Neutrophil (primary cell): ENCODE measurements around the gene MCCD1.

Experiments used
- H3K27ac ChIP-seq: fragments of 200-600 bp; sonication (generic); 2 replicates; pipeline ENCODE4 v1.5.1; 2016; ENCODE audit warnings: mild to moderate bottlenecking, moderate library complexity
- H3K27me3 ChIP-seq: fragments of 200-600 bp; sonication (generic); 2 replicates; pipeline ENCODE4 v1.6.0; 2016; ENCODE audit warnings: mild to moderate bottlenecking
- H3K36me3 ChIP-seq: fragments of 200-600 bp; sonication (generic); 2 replicates; pipeline ENCODE4 v1.5.1; 2017
- H3K4me1 ChIP-seq, 2 experiments: fragments of 200-600 bp in 1 of 2; sonication (generic) in 1 of 2; 1 replicate in 1 of 2; 2 replicates in 1 of 2; pipeline versions ENCODE4 v1.5.1 to v1.6.1; 2013 to 2016; ENCODE audit warnings: low read depth in 1 of 2, low read length in 1 of 2, mild to moderate bottlenecking in 1 of 2, moderate library complexity in 1 of 2; ENCODE audit not compliant: control insufficient read depth in 1 of 2, insufficient read depth in 1 of 2
- H3K4me3 ChIP-seq, 2 experiments: fragments of 200-600 bp in 1 of 2; sonication (generic) in 1 of 2; 1 replicate in 1 of 2; 2 replicates in 1 of 2; pipeline ENCODE4 v1.5.1; 2013 to 2016; ENCODE audit warnings: low read depth in 1 of 2, low read length in 1 of 2, mild to moderate bottlenecking in 1 of 2, moderate library complexity in 1 of 2
- H3K9me3 ChIP-seq: fragments of 200-600 bp; sonication (generic); 2 replicates; pipeline ENCODE4 v1.5.1; 2016
- TF ChIP-seq, protein P1 (sequence below): fragments of 200-600 bp; sonication (generic); IDR thresholded peaks from 2 replicates; pipeline ENCODE4 v1.5.1; 2016; ENCODE audit warnings: antibody characterized with exemption

The MCCD1 gene, protein sequence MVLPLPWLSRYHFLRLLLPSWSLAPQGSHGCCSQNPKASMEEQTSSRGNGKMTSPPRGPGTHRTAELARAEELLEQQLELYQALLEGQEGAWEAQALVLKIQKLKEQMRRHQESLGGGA

DNA sequence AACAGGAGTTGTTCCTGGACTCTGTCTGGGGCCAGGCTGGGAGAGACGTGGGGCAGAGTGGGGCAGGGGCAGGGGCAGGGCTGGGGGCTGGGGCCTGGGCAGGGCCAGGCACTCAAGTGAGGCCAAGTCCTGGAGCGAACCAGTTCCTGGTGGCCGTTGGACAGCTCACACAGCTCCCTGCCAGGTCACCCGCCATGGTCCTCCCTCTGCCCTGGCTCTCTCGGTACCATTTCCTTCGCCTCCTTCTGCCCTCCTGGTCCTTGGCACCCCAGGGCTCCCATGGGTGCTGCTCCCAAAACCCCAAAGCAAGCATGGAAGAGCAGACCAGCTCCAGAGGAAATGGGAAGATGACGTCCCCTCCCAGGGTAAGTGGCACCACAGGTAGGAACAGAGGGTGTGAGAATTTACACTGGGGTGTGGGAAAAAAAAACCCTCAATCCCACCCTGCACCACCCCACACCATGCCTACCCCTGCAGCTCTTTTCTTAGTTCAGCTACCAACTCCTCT is at the start of gene MCCD1:
Gene MCCD1, plus strand, starts transcription at position 142 of the 508 bp plus-strand sequence. Its CDS starts 53 bp downstream, at position 195.
- H3K36me3 ChIP-seq: peaks cover 53% of the 10 kb centered on the region
- no peaks in the 10 kb centered on the region for H3K9me3 ChIP-seq
- H3K4me1 ChIP-seq: no peaks in the 10 kb centered on the region
- H3K27me3 ChIP-seq: no peaks in the 10 kb centered on the region
- no peak within 1 kb of the TSS for H3K4me3 ChIP-seq
- TF ChIP-seq, protein P1, sequence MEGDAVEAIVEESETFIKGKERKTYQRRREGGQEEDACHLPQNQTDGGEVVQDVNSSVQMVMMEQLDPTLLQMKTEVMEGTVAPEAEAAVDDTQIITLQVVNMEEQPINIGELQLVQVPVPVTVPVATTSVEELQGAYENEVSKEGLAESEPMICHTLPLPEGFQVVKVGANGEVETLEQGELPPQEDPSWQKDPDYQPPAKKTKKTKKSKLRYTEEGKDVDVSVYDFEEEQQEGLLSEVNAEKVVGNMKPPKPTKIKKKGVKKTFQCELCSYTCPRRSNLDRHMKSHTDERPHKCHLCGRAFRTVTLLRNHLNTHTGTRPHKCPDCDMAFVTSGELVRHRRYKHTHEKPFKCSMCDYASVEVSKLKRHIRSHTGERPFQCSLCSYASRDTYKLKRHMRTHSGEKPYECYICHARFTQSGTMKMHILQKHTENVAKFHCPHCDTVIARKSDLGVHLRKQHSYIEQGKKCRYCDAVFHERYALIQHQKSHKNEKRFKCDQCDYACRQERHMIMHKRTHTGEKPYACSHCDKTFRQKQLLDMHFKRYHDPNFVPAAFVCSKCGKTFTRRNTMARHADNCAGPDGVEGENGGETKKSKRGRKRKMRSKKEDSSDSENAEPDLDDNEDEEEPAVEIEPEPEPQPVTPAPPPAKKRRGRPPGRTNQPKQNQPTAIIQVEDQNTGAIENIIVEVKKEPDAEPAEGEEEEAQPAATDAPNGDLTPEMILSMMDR: no peak
- H3K27ac ChIP-seq: peak within 1 kb of the TSS; percentile 20

DNA sequence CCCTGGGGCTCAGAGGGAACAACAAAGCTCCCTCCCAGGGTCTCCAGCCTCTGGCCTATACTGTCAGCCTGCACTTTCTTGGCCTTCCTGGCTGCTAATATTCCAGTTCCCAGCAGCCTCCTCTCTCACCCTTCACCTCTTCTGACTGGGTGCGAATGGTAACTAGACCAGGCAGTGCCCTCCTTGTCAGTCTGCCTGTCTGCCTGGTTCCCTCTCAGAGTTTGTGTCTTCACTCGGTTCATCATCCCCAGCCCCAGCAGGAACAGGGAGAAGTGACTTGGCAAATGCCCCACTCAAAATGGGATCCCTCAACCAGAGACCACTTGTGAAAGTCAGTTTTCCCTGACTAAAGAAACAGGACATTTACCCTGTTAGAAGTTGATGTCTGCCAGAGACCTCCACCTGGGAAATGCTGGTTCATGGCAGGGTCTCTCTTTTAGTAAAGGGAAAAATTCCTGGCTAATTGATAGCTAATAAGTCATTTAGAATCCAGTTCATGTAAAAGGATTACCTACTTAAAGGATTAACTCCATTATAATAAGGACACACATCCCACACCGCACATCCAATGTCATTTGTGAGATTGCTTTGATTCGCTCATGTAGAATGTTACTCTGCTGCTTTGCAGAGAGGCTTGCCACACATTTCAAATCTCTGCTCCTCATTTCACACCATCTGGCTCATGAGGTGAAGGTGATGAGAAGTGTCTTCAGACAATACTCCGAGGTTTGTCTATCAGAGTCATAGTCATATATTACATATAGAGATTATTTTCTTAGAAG is 49.4 kb upstream of the MCCD1 start:
- Histone ChIP-seq H3K9me3 (no peaks in the 10 kb centered on the region), H3K4me3 (no peak overlapping the region), H3K36me3 (no peaks in the 10 kb centered on the region), H3K27ac (no peak overlapping the region), H3K27me3 (no peaks in the 10 kb centered on the region), H3K4me1 (no peaks in the 10 kb centered on the region)
- TF ChIP-seq, protein P1: no peak

GRCh38 chr6:31479933-31480535 is 48.7 kb upstream of the MCCD1 start:
- H3K4me3 ChIP-seq: no peak overlapping the region
- no peaks in the 10 kb centered on the region for H3K36me3 ChIP-seq
- no peaks in the 10 kb centered on the region for H3K9me3 ChIP-seq
- no peaks in the 10 kb centered on the region for H3K4me1 ChIP-seq
- H3K27ac ChIP-seq: no peak overlapping the region
- no peaks in the 10 kb centered on the region for H3K27me3 ChIP-seq
- TF ChIP-seq, protein P1: no peak

GRCh38 chr6:31480574-31480973 is 48.2 kb upstream of the MCCD1 start:
- H3K27me3 ChIP-seq: no peaks in the 10 kb centered on the region
- TF ChIP-seq, protein P1: no peak
- H3K4me3 ChIP-seq: no peak overlapping the region
- H3K9me3 ChIP-seq: no peaks in the 10 kb centered on the region
- no peak overlapping the region for H3K27ac ChIP-seq
- H3K36me3 ChIP-seq: no peaks in the 10 kb centered on the region
- no peaks in the 10 kb centered on the region for H3K4me1 ChIP-seq

- no peaks in the 10 kb centered on the region for H3K9me3 ChIP-seq
- H3K4me3 ChIP-seq: no peak overlapping the region
- no peak overlapping the region for H3K27ac ChIP-seq
- no peaks in the 10 kb centered on the region for H3K36me3 ChIP-seq
- H3K4me1 ChIP-seq: no peaks in the 10 kb centered on the region
- TF ChIP-seq, protein P1: no peak
- H3K27me3 ChIP-seq: no peaks in the 10 kb centered on the region
These were observed 45.4 kb upstream of the MCCD1 start for GRCh38 chr6:31483392-31483791.
